Skin epidermis (tissue), 12 donors: Measurements from ENCODE around the gene MINDY4B.
"Not testable (repeated sequence)": the region's sequence is repeated elsewhere in the genome, so short reads cannot be mapped to it uniquely, and the experiment has no call there.

Experiments used
- H3K27ac ChIP-seq, 21 experiments: fragments of 200-600 bp; sonication (generic) in 11 of 21; one replicate each; pipeline ENCODE4 v1.5.0; 2020; ENCODE audit warnings: mild to moderate bottlenecking in 3 of 21, inconsistent platforms in 2 of 21, moderate library complexity in 2 of 21
- H3K4me3 ChIP-seq, 7 experiments: fragments of 200-600 bp; sonication (generic) in 2 of 7; one replicate each; pipeline ENCODE4 v1.5.0; 2020; ENCODE audit warnings: inconsistent platforms in 2 of 7, mild to moderate bottlenecking in 2 of 7, moderate library complexity in 1 of 7

MINDY4B gene

DNA sequence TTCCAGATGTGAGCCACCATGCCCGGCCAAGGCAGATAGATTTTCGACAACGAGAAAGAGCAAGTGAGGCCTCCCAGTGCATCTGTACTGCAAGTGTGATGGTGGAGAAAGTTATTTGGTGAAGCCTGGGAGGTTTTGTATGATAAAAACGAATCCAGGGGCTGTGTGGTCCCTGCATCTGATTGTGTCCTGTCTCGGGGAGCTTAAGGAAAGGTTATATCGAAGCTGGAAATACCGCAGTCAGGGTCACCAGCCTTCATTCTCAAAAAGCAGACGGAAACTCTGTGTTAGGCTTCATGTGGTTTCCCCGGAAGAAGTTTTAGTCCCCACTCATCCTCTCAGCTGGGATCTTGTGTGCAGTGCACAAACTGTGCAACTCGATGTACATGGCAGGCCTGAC lies 3.4 kb downstream of the MINDY4B start:
- Histone ChIP-seq H3K4me3 (no peak overlapping the region), H3K27ac (no peak overlapping the region)

DNA sequence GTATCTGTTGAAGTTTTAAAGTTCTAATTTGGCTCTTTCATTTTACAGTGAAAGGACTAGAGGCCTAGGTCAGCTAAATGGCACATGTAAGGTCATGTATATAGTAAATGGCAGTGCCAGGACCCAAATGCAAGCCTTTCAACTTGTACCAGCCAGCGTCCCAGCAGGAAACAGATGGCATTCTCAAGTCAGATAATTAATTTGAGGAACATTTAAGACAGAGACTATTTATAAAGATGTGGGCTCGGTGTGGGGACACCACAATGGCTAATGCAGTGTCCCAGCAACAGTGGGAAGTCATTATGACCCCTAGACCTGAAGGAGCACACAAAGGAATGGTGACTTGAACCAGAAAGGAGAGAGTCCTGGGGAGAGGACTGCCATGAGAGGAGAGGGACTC lies 6.1 kb downstream of the MINDY4B start:
- H3K27ac ChIP-seq = no peak overlapping the region

DNA sequence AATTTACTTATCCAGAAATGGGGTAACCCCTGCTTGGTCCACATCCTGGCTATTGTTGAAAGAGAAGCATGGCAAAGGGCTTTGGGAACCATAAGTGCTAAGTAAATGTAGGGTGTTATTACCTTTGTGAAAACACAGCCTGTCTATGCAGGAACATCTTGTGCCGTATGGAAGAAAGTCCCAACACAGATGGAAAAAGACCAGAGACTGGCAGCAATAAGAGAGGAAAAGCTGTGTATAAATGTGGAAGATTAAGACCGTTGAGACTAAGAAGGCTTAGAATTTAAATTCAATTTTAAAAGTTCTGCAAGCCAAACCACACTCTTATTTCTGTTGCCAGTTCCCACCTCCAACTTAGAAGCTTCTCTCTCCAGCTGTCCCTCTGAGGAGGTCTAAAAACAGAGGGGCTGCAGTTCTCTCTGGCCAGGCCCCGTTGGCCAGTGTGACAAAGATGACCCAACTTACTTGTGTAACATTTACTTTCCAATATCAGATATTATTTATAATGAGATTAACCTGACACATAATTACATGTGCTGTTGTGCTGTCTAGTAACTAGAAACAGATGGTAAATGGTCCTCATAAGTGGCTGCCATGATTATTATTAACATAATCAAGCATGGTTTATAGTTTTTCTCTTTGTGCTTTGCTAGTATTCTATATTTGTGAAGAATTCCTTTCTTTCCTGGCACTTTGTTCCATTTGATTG lies 7.0 kb downstream of the MINDY4B start:
- no peak overlapping the region for H3K4me3 ChIP-seq
- H3K27ac ChIP-seq = no peak overlapping the region

More for the DNA sequence above, 6.1 kb downstream of the MINDY4B start:
- no peak overlapping the region for H3K4me3 ChIP-seq

DNA sequence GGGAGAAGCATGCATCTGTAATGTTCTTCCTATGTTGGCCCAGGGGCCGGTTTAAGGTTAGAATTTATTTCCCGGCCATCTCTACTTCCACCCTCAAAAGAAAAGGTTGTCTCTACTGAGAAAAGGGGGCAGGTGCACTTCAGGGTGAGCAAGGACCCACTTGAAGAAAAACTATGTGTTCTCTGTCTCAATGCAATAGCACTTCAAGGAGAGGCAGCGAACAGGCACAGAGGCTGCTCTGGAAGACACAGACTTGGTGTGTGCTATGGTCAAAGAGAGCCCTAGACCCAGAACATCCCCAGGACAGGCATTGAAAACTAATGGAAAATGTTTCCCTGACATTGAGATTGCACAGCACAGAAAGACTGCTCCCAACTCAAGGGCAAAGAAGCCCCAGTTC lies 7.6 kb downstream of the MINDY4B start:
- no peak overlapping the region for H3K27ac ChIP-seq

DNA sequence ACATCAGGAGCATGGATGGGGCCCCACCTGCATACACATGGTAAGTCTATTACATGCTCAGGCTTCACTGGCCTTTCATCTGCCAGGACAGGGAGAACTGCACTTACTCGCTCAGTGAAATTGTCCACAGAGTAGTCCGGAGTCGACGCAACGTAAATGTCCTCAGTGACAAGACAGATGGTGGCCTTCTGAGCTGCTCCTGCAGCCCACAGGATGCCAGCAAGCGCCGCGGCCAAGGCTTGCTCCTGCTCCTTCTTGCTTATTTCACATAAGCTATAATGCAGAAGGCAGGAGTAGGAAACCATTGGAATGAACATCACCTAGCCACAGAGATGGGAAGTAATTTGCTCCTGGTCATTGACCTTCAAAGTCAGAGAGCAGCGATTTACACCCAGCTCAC lies 14.4 kb downstream of the MINDY4B start:
- no peak overlapping the region for H3K27ac ChIP-seq
- H3K4me3 ChIP-seq = no peak overlapping the region

More for the DNA sequence above, 7.6 kb downstream of the MINDY4B start:
- H3K4me3 ChIP-seq = no peak overlapping the region

DNA sequence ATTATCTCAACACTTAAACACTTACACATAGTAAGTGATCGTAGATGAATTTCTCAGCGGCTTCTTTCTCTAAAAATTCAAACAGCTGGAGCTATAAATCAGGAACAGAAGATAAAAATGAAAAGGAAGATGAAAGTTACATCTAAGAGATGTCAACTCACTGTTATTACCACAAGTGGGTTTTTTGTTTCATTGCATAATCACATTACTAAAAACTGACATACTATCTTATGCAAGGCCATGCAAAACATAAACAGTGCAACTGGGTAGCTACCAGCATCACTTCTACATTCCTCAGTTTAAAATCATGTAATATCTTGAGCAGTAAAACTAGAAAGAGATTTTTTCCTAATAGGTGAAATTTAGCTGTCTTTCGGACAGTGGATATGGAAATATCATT lies 14.9 kb downstream of the MINDY4B start:
- Histone ChIP-seq H3K4me3 (no peak overlapping the region), H3K27ac (no peak overlapping the region)

DNA sequence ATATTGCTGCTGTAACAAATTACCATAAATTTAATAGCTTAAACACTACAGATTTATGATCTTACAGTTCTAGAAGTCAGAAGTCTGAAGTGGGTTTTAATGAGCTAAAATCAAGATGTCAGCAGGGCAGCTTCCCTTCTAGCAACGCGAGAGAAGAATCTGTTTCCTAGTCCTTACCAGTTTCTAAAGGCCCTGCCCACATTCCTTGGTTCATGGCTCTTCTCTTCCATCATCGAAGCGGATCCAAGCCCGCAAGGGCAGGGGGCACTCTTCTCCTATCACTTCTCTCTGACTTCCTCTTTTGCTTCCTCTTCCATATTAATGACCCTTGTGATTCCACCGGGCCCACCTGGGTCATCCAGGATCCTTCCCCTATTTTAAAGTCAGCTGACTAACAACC lies 16.1 kb downstream of the MINDY4B start:
- H3K27ac ChIP-seq = no peak overlapping the region

DNA sequence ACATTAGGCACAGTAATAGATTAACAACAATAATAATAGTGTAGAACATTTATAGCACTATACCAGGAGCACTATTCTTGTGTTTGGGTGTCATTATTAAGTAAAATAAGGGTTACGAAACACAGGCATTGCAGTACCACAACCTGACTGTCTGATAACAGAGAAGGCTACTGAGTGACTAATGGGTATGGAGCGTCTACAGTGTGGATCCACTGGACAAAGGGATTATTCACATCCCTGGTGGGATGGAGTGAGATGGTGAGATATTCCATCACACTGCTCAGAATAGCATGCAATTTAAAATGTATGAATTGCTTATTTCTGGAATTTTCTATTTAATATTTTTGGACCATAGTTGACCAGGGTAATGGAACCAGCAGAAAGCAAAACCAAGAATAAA lies 18.2 kb downstream of the MINDY4B start:
- Histone ChIP-seq H3K27ac (no peak overlapping the region), H3K4me3 (no peak overlapping the region)

More for the DNA sequence above, 16.1 kb downstream of the MINDY4B start:
- no peak overlapping the region for H3K4me3 ChIP-seq

DNA sequence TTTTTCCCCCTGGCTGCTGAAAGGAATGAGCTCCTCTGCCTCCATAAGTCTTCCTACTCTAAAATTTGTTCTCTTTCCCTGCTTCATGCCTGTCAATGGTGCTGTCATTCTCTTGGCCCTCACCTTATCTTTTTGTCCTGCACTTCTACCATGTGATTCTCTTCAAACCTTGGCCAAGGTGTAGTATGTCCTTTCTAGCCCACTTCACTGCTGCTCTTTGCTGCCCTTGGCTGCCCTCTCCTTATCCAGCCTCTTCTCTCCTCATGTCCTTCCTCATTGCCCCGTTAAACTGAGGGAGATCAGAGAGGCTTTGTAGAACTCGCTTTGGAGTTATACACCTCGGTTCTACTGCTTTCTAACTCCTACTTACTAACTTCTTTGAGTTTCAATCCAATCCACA lies 19.7 kb downstream of the MINDY4B start:
- Histone ChIP-seq H3K27ac (no peak overlapping the region), H3K4me3 (no peak overlapping the region)

DNA sequence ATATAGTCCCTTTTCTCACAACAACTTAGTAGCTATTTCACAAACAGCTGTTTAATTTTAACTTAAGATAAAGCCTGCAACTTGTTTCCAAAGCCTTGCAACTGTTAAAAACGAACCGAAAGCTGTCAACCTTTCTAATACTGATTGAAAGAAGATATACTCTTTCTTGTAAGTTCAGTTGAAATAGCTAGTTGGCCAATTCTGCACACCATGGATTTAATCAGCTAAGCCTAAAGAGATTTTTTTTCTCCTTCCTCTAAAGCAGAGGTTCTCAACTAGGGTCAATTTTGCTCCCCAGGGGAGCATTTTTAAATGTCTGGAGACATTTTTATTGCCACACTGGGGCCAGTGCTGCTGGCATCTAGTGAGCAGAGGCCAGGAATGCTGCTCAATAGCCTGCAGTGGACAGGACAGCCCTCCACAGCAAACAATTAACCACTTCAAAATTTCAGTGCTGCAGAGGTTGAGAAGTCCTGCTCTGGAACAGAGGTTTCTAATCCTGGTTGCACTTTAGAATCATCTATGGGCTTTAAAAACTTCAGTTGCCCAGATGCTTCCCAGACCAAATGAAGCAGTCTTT lies 26.2 kb downstream of the MINDY4B start:
- H3K27ac ChIP-seq = no peak overlapping the region

DNA sequence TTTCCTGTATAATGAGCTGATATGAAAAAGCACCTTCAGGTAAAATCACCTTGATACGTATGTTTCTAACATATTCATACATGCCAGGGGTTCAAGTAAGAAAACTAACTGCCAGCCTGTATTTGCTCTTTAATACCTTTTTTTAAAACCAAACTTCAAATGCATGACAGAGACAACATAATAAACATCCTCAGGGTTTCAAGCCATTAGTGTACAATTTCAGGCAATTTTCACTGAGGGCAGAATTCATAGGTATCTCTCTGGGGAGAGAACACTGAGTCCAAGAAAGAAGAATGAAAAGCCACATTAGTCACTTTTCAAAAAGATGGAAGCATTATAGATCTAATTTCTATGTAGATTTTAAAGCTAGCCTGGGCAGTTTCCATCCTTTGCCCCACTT lies 26.9 kb downstream of the MINDY4B start:
- H3K4me3 ChIP-seq = no peak overlapping the region
- no peak overlapping the region for H3K27ac ChIP-seq

More for the DNA sequence above, 26.2 kb downstream of the MINDY4B start:
- H3K4me3 ChIP-seq = no peak overlapping the region

DNA sequence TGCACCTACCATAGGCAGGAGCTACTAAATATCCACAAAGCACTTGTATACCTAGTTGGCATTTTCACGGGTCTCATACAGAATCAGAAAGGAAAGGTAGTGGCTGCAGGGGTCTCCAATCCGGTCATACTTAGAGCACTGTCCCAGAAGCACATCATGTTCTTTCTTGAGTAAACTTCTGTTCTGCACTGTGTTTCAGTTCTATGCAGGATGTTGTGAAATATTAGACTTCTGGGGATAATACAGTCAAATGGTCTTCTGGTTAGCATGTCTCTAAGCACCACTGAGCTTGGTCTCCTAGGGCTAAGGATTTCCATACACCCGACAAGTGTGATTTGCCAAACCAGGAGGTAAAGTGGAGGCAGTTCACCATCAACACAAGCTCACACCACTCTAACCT lies 27.9 kb downstream of the MINDY4B start:
- Histone ChIP-seq H3K4me3 (no peak overlapping the region), H3K27ac (no peak overlapping the region)

DNA sequence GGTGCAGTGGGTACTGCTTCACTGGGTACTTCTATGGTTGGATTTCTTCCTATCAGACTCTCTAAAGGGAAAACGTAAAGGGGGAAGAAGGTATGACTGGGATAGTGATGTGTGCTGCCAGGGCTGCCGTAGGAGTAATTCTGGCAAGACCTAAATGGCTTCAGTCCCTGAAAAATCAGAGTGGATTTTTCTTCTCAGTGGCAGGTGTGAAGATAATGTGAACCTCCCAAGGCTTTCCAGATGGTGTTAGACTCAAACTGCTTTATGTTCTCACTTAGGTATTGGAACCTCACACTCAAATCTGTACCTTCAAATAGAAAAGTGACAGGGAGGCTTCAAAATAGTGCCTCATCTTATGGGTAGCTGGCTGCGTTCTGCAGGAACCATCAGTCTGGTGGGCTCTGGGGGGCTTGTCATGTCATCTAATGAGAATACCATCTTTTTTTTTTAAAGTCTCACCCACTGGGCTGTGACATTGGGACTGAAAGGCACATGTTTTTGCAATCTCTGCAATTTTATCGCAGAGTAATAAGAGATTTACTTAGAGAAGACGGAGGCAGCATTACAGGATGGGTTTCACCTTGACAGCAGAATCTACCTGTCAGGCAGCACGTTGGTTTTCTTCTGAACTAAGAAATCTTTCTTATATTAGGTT lies 28.5 kb downstream of the MINDY4B start:
- no peak overlapping the region for H3K27ac ChIP-seq
- H3K4me3 ChIP-seq = no peak overlapping the region

DNA sequence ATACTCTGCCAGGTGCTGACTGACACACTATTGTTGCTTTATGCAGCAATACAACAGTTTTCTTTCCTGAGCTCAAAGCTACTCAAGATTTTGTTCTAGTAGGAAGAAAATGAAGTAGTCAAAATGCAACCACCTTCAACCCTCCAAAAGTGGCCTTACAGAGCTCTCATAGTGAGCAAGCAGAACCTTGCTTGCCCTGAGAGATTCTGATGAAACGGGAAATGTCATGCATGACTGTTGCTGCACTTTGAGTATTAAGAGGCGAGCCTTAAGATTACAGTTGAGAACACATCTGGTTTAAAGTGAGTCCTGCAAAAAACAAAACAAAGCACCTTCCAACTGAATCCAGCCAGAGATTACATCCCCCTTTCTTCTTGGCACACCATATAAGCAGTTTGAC lies 29.7 kb downstream of the MINDY4B start:
- Histone ChIP-seq H3K4me3 (no peak overlapping the region), H3K27ac (no peak overlapping the region)

DNA sequence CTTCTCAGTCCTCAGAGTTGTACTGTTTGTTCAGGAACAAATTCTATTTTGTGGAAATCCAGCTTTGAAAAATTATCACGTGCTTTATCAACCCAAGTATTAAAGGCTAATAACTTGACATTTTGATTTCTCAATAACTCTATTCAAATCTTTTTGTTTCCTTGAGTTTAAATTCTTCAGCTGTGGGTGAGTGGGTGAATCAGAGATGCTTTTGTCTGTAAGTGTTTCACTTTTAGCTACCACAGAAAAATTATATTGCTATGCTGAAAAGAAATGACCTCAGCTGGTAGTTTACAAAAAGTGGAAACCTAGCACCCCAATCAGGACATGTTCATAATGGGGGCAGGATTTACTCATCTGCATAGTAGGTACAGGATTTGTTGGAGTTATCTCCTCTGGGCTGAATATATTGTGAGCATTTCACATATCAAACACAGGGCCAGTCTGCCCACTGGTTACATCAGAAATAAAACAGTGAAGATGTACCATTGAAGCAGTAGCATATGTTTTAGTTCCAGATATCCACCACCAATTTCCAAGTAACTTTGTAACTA lies 30.5 kb downstream of the MINDY4B start:
- no peak overlapping the region for H3K27ac ChIP-seq
- no peak overlapping the region for H3K4me3 ChIP-seq

DNA sequence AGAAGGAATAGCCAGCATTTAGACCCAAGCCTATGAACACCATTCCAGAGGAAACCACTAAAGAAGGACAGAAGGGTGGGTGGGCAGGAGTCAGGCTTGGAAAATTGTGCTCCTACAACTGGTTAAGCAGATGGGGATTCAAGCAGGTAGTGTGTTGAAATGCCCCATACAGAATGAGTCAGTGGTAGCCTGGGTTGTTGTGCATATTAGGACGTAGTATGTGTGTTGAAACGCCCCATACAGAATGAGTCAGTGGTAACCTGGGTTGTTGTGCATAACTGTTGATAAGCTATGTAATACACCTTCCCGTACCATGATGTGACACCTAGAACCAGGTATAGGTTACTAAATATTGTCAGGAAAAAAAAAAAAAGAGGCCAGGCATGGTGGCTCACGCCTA lies 34.0 kb downstream of the MINDY4B start:
- Histone ChIP-seq H3K27ac (no peak overlapping the region), H3K4me3 (no peak overlapping the region)

DNA sequence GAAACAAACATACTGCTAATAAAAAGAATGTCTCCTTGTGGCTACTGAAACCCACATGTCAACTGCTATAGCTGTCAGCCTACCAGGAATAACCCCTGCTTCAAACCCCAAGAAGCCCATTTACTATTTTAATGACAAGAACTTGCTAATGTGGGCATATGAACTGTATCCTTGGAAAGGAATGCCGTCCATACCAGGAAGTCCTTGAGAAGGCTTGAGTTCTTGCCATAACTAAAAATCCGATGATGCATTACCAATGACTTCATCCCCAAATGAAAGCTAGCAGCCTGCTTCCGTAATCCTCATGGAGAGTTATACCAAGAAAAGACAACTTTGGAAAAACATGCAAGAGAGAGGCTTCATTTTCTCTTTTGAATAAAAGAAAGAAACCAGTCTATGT lies 34.8 kb downstream of the MINDY4B start:
- Histone ChIP-seq H3K4me3 (no peak overlapping the region), H3K27ac (no peak overlapping the region)

DNA sequence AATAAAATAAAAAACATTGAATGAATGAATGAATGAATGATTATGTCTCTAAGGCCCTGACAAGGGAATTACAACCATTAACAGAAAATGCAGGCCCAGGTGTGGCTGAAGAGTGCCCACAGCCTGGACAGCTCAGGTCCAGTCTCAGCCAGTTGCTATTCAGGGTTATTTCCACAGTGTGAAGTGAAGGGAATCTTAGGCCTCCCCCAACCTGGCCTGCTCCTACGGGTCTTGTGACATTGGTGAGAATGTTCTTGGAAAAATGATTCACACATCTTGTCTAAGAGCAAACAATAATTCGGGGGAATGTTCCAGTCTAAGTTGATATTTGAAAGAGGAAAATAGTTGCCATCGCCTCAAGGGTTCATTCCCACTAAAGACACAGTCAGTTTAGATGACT lies 37.0 kb downstream of the MINDY4B start:
- Histone ChIP-seq H3K27ac (no peak overlapping the region), H3K4me3 (no peak overlapping the region)

DNA sequence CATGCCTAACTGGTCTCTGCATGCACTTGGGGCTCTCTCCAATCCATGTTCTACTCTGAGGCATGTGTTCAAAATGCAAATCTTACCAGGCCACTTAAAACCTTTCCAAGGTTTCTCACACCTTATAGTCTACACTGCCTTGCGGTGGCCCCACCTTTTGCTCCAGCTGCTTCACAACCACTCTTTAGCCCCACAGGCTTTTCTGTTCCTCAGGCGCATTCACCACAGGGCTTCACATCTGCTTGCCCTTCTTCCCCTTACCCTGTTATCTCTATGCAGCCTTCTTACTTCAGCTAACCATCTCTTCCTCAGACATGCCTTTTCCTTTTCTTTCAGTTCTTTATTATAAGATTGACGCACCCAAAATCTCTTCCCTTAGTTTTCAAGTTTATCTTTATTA lies 37.8 kb downstream of the MINDY4B start:
- Histone ChIP-seq H3K27ac (no peak overlapping the region), H3K4me3 (no peak overlapping the region)

DNA sequence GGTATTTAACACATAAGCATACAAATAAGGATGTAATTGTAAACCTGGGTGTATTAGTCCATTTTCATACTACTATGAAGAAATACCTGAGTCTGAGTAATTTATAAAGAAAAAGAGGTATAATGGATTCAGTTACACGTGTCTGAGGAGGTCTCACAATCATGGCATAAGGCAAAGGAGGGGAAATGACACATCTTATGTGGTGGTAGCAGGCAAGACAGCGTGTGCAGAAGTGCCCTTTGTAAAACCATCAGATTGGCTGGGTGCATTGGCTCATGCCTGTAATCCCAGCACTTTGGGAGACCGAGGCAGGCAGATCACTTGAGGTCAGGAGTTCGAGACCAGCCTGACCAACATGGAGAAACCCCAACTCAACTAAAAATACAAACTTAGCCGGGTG lies 41.3 kb downstream of the MINDY4B start:
- H3K27ac ChIP-seq, H3K4me3 ChIP-seq: not testable (repeated sequence)

DNA sequence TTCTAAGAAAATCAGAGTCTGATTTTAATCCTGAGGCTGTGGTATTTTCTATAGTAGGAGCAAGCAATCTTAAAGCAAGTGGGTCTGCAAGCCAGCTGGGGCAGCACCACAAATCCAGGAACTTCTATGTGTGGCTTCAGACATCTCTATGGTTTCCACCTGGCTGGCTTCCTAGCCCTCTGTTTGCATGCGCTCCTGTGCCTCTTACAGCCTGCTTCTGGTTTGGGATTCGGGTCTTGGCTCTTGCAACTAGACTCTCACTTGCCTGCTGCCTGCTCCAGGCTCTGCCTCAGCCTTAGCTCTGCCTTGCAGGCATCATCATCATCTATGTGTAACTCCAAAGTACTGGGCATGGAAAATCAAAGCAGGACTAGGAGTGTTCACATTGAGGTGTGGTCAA lies 43.4 kb downstream of the MINDY4B start:
- no peak overlapping the region for H3K4me3 ChIP-seq
- H3K27ac ChIP-seq = no peak overlapping the region
